Measurements from ENCODE around the gene CDK11B.

The CDK11B gene

DNA sequence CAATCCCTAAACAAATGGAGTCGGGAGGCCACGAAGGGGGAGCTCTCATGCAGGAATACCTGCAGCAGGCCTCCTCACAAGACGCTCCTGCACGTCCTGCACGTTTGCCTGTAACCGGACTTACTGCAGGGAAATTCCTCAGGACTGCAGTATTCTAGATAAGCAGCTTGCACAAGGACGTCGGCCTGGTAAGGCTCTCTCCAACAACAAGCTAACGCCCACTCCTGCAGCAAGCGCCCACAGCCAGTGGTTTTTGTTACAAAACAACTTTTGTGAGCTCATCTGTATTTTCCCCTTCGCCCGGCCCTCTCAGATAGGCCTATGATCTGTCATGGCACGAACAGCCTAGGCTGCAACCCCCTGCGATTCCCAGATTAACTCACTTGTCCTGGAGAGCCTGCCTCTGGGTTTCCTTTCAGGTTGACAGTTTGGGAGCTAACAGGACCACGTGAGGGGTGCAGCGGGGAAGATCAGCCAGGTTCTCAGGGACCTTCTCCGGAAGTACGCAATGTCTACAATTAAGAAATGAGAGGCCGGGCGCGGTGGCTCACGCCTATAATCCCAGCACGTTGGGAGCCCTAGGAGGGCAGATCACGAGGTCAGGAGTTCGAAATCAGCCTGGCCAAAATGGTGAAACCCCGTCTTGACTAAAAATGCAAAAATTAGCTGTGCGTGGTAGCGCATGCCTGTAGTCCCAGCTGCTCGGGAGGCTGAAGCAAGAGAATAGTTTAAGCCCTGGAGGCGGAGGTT, 44.4 kb downstream of the CDK11B start:
- TF ChIP-seq, protein P1, sequence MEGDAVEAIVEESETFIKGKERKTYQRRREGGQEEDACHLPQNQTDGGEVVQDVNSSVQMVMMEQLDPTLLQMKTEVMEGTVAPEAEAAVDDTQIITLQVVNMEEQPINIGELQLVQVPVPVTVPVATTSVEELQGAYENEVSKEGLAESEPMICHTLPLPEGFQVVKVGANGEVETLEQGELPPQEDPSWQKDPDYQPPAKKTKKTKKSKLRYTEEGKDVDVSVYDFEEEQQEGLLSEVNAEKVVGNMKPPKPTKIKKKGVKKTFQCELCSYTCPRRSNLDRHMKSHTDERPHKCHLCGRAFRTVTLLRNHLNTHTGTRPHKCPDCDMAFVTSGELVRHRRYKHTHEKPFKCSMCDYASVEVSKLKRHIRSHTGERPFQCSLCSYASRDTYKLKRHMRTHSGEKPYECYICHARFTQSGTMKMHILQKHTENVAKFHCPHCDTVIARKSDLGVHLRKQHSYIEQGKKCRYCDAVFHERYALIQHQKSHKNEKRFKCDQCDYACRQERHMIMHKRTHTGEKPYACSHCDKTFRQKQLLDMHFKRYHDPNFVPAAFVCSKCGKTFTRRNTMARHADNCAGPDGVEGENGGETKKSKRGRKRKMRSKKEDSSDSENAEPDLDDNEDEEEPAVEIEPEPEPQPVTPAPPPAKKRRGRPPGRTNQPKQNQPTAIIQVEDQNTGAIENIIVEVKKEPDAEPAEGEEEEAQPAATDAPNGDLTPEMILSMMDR (IDR thresholded peaks at IDR 0.05; ENCODE audit: extremely low read depth, insufficient read depth, missing control alignments) = no peak
- in situ Hi-C loops (cut with MboI; ENCODE audit: low pct_unique_long_range_greater_than_20kb, low sequenced_read_pairs, unreplicated experiment) = no loop called here
- DNase-seq (ENCODE audit: low spot score) = no peak

DNA sequence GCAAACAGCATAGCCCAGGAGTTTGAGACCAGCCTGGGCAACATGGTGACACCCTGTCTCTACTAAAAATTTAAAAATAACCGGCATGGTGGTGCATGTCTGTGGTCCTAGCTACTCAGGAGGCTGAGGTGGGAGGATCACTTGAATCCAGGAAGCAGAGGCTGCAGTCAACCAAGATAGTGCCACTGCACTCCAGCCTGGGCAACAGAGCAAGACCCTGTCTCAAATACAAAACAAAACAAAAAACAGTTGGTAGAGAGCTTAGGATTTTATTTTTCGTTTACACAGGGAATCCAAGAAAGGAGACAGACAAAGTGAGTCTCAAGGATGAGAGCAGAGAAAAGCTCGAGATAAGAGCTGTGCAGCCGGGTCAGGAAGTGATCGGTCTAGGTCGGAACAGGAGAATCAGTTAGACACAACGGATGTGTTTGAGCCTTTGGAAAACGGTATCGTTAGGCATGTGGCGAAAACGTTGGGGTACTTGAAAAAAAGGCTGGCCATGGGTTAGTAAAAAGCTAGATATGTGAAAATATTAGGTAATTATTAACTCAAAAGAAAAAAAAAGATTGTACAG, 45.2 kb downstream of the CDK11B start:
- in situ Hi-C loops (cut with MboI; ENCODE audit: low pct_unique_long_range_greater_than_20kb, low sequenced_read_pairs, unreplicated experiment) = no loop called here
- TF ChIP-seq, protein P1 (IDR thresholded peaks at IDR 0.05; ENCODE audit: extremely low read depth, insufficient read depth, missing control alignments) = no peak
- no peak for DNase-seq (ENCODE audit: low spot score)

GRCh38 chr1:1612104-1612400, 46.8 kb downstream of the CDK11B start:
- in situ Hi-C loops (cut with MboI; ENCODE audit: low pct_unique_long_range_greater_than_20kb, low sequenced_read_pairs, unreplicated experiment) = no loop called here
- no peak for DNase-seq (ENCODE audit: low spot score)
- TF ChIP-seq, protein P1 (IDR thresholded peaks at IDR 0.05; ENCODE audit: extremely low read depth, insufficient read depth, missing control alignments) = no peak

DNA sequence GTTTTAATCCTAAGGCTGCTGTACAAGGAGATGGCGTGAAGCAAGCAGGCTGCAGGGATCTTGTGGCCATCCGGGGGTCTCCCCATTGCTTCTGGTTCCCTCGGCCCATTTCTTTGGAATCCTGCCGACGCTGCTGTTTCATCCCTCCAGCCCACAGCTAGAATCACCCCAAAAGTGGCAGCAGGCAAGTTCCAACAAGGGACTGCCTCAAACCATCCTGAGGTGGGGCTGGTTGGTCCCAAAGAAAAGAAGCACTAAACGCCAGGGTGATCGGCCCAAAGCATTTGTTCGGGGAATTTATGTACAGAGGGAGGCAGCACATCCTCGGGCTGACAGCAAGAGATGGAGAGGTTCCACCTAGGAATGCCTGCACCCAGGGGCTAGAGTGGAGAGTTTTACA, 48.0 kb downstream of the CDK11B start:
- no peak for DNase-seq (ENCODE audit: low spot score)
- in situ Hi-C loops (cut with MboI; ENCODE audit: low pct_unique_long_range_greater_than_20kb, low sequenced_read_pairs, unreplicated experiment) = no loop called here
- TF ChIP-seq, protein P1 (IDR thresholded peaks at IDR 0.05; ENCODE audit: extremely low read depth, insufficient read depth, missing control alignments) = no peak

GRCh38 chr1:1609822-1610485, 48.9 kb downstream of the CDK11B start:
- TF ChIP-seq, protein P1 (IDR thresholded peaks at IDR 0.05; ENCODE audit: extremely low read depth, insufficient read depth, missing control alignments) = no peak
- DNase-seq (ENCODE audit: low spot score) = no peak
- in situ Hi-C loops (cut with MboI; ENCODE audit: low pct_unique_long_range_greater_than_20kb, low sequenced_read_pairs, unreplicated experiment) = no loop called here

- DNase-seq (ENCODE audit: low spot score) = no peak
- TF ChIP-seq, protein P1 (IDR thresholded peaks at IDR 0.05; ENCODE audit: extremely low read depth, insufficient read depth, missing control alignments) = no peak
- in situ Hi-C loops (cut with MboI; ENCODE audit: low pct_unique_long_range_greater_than_20kb, low sequenced_read_pairs, unreplicated experiment) = no loop called here
Observed at GRCh38 chr1:1606232-1606631, 52.6 kb downstream of the CDK11B start.
